Endothelial cell of umbilical vein (primary cell): ENCODE measurements around the gene KCNQ5. TPM values are rescaled to one million over a fixed set of nuclear protein-coding genes. Genes with fewer than 3 reads are reported as not detected.

Experiments used
- BruUV-seq: library from RNA; stranded (reverse); fragments of 400-500 nt; replicated peaks from 2 replicates; lab custom pipeline; 2021; lab: Mats Ljungman, UMichigan
- CTCF ChIA-PET: fragments of 300-600, 350-600 bp; sonication (Branson Sonifier 250); formaldehyde crosslinking; loops from one replicate; lab custom pipeline; 2021; ENCODE audit warnings: antibody characterized with exemption, inconsistent platforms; lab: Charles Lee
- POLR2A ChIA-PET: fragments of 300-600, 350-600 bp; sonication (Branson Sonifier 250); formaldehyde crosslinking; loops from one replicate; lab custom pipeline; 2021; ENCODE audit warnings: antibody characterized with exemption, inconsistent platforms; lab: Charles Lee
- DNase-seq: peaks from one replicate; pipeline ENCODE4 v3.0.0-alpha.2; 2011; ENCODE audit warnings: low read depth, low spot score
- FAIRE-seq: peaks from 2 replicates; lab custom pipeline; 2011; peaks lifted over from hg19 to GRCh38; lab: Jason Lieb, UNC
- H2AFZ ChIP-seq: 2 replicates; pipeline ENCODE4 v1.6.0; 2012; ENCODE audit warnings: low read depth, low read length, control low read depth, inconsistent platforms
- H3K27ac ChIP-seq: 2 replicates; pipeline ENCODE4 v1.5.1; 2011; ENCODE audit warnings: low read depth, mild to moderate bottlenecking, control low read depth, low read length, moderate library complexity; ENCODE audit not compliant: insufficient read depth
- H3K27me3 ChIP-seq, 2 experiments: 2 replicates each; pipeline versions ENCODE4 v1.6.0 to v1.6.1; 2011; ENCODE audit warnings: low read length in 2 of 2, mixed read lengths in 1 of 2; ENCODE audit not compliant: control insufficient read depth in 2 of 2, insufficient read depth in 2 of 2
- H3K36me3 ChIP-seq, 2 experiments: 2 replicates in 1 of 2; 3 replicates in 1 of 2; pipeline ENCODE4 v1.5.1; 2011; ENCODE audit warnings: low read length in 2 of 2, mild to moderate bottlenecking in 1 of 2, moderate library complexity in 1 of 2; ENCODE audit not compliant: control insufficient read depth in 2 of 2, insufficient read depth in 2 of 2; ENCODE audit errors: extremely low read depth in 1 of 2
- H3K4me1 ChIP-seq: 3 replicates; pipeline ENCODE4 v1.5.1; 2011; ENCODE audit warnings: mild to moderate bottlenecking, low read length; ENCODE audit not compliant: control insufficient read depth, insufficient read depth; ENCODE audit errors: extremely low read depth
- H3K4me2 ChIP-seq: 2 replicates; pipeline ENCODE4 v1.6.1; 2011; ENCODE audit warnings: low read length, control low read depth, mixed read lengths; ENCODE audit not compliant: insufficient read depth
- H3K4me3 ChIP-seq, 3 experiments: fragments of 200-600 bp in 1 of 3; sonication (generic), shearing (Covaris generic) in 1 of 3; replicated peaks in 1 of 3; 2 replicates each; pipeline ENCODE4 v1.5.1; 2011 to 2016; ENCODE audit warnings: control low read depth in 3 of 3, low read length in 3 of 3, mild to moderate bottlenecking in 2 of 3, inconsistent platforms in 1 of 3, low read depth in 1 of 3, moderate library complexity in 1 of 3; ENCODE audit not compliant: insufficient read depth in 1 of 3
- H3K79me2 ChIP-seq: 2 replicates; pipeline ENCODE4 v1.6.0; 2012; ENCODE audit warnings: low read length, inconsistent platforms; ENCODE audit not compliant: control insufficient read depth, insufficient read depth
- H3K9ac ChIP-seq: replicated peaks from 2 replicates; pipeline ENCODE3; 2011; ENCODE audit warnings: low read length, control low read depth; ENCODE audit not compliant: insufficient read depth; ENCODE audit errors: extremely low read depth
- H3K9me1 ChIP-seq: replicated peaks from 3 replicates; pipeline ENCODE4 v1.6.0; 2011; ENCODE audit warnings: mild to moderate bottlenecking, low read length; ENCODE audit not compliant: control insufficient read depth, insufficient read depth; ENCODE audit errors: extremely low read depth
- H3K9me3 ChIP-seq: replicated peaks from 2 replicates; pipeline ENCODE4 v1.5.1; 2012; ENCODE audit warnings: low read length, inconsistent platforms; ENCODE audit not compliant: control insufficient read depth, insufficient read depth
- H4K20me1 ChIP-seq: replicated peaks from 2 replicates; pipeline ENCODE3; 2011; ENCODE audit warnings: mild to moderate bottlenecking, low read length; ENCODE audit not compliant: control insufficient read depth, insufficient read depth; ENCODE audit errors: extremely low read depth
- CTCF ChIP-seq, 2 donors: IDR thresholded peaks; 1 replicate in 1 of 2; 2 replicates in 1 of 2; pipeline ENCODE4 v1.5.1; 2011; ENCODE audit warnings: low read length in 2 of 2, mild to moderate bottlenecking in 2 of 2, moderate library complexity in 2 of 2, control low read depth in 1 of 2, inconsistent platforms in 1 of 2, low read depth in 1 of 2; ENCODE audit not compliant: insufficient read depth in 1 of 2; ENCODE audit errors: extremely low read depth in 1 of 2
- EZH2 ChIP-seq: IDR thresholded peaks from 2 replicates; pipeline ENCODE4 v1.6.1; 2012; ENCODE audit warnings: borderline replicate concordance, low read depth, mild to moderate bottlenecking, moderate library complexity, low read length, inconsistent platforms; ENCODE audit not compliant: severe bottlenecking
- FOS ChIP-seq: IDR thresholded peaks from 2 replicates; pipeline ENCODE4 v1.6.1; 2011; ENCODE audit warnings: mild to moderate bottlenecking, low read length, moderate library complexity, borderline replicate concordance; ENCODE audit not compliant: insufficient read depth
- GATA2 ChIP-seq: IDR thresholded peaks from 2 replicates; pipeline ENCODE4 v1.7.0; 2011; ENCODE audit warnings: low read depth, mild to moderate bottlenecking, moderate library complexity, mixed read lengths, low read length; ENCODE audit not compliant: insufficient read length, insufficient read depth
- MAX ChIP-seq: IDR thresholded peaks from 2 replicates; pipeline ENCODE4 v1.6.1; 2011; ENCODE audit not compliant: insufficient read depth, insufficient read length
- MYC ChIP-seq: IDR thresholded peaks from one replicate; pipeline ENCODE4 v1.6.1; 2011; ENCODE audit warnings: mild to moderate bottlenecking, low read depth, low read length
- dilution Hi-C: fragments of 300-500 bp; cut with MboI; formaldehyde crosslinking; loops from one replicate; pipeline ENCODE4 v1.15.0; 2019; ENCODE audit warnings: low sequenced_read_pairs; ENCODE audit not compliant: extremely low pct_ligation_motif_present
- intact Hi-C: fragments of 100-400 bp; cut with micrococcal nuclease; formaldehyde crosslinking; loops from one replicate; pipeline ENCODE4 v1.10.0; 2022
- polyA plus RNA-seq, 4 experiments: library from polyadenylated mRNA; depleted of rRNA in 3 of 4; stranded (reverse) in 3 of 4; unstranded in 1 of 4; fragments of >200 nt; gene quantifications; 2 replicates each; pipeline versions ENCODE4 v1.2.1 to v1.2.3, GENCODE V29; 2011 to 2012; ENCODE audit warnings: missing spikeins in 1 of 4
- total RNA-seq: library from RNA; stranded (reverse); gene quantifications from 2 replicates; pipeline ENCODE4 v1.2.3, GENCODE V29; 2021

KCNQ5 gene
- total and polyA plus RNA-seq, 2 donors (not counting 3 experiments of a cell fraction or from before 2014, with no cell fraction given), result 0.22 TPM; not detected in 1

GRCh38 chr6:72959821-72960220 is 338.0 kb downstream of the KCNQ5 start:
- TF ChIP-seq MYC, result no peak
- no peak for TF ChIP-seq FOS
- no peak for TF ChIP-seq MAX
- no peak for TF ChIP-seq CTCF (IDR thresholded peaks at IDR 0.05; ENCODE audit: extremely low read depth in 1 of 2, insufficient read depth in 1 of 2, low read depth in 1 of 2, low read length in 2 of 2)

GRCh38 chr6:72963946-72964345 is 342.1 kb downstream of the KCNQ5 start:
- H3K4me2 ChIP-seq, result no peak overlapping the region
- DNase-seq (no peak), FAIRE-seq (no peak)
- TF ChIP-seq FOS (no peak), EZH2 (no peak), MAX (no peak), GATA2 (no peak)
- H3K36me3 ChIP-seq, result no peaks in the 10 kb centered on the region
- H3K27ac ChIP-seq, result no peak overlapping the region
- H3K9me3 ChIP-seq, result no peaks in the 10 kb centered on the region
- H3K27me3 ChIP-seq, result no peaks in the 10 kb centered on the region
- dilution Hi-C loops, result no loop called here
- no peak overlapping the region for H3K9ac ChIP-seq
- H3K4me3 ChIP-seq, result no peak overlapping the region
- ChIA-PET CTCF (no interaction called here), POLR2A (no interaction called here)
- H4K20me1 ChIP-seq, result no peaks in the 10 kb centered on the region
- BruUV-seq, result no TSS peak
- no peaks in the 10 kb centered on the region for H3K79me2 ChIP-seq
- H3K9me1 ChIP-seq, result no peaks in the 10 kb centered on the region
- intact Hi-C loops, result no loop called here
- peaks cover 16% of the 10 kb centered on the region for H3K4me1 ChIP-seq
- no peak overlapping the region for H2AFZ ChIP-seq

More at GRCh38 chr6:72959821-72960220, 338.0 kb downstream of the KCNQ5 start:
- H3K79me2 ChIP-seq, result no peaks in the 10 kb centered on the region
- CTCF ChIA-PET, result interaction anchor here (1.0 kb wide), 1 partner anchor 13 kb away, joined by 3 read pairs; no protein-coding TSS in a partner anchor
- H3K4me3 ChIP-seq, result no peak overlapping the region
- dilution Hi-C loops (no loop called here), intact Hi-C loops (no loop called here)
- no peaks in the 10 kb centered on the region for H3K9me1 ChIP-seq
- H3K36me3 ChIP-seq, result no peaks in the 10 kb centered on the region
- POLR2A ChIA-PET, result no interaction called here
- H4K20me1 ChIP-seq, result no peaks in the 10 kb centered on the region
- DNase-seq, result no peak
- no peak overlapping the region for H2AFZ ChIP-seq
- no peak overlapping the region for H3K9ac ChIP-seq
- no TSS peak for BruUV-seq
- no peak overlapping the region for H3K27ac ChIP-seq
- peaks cover 11% of the 10 kb centered on the region for H3K4me1 ChIP-seq
- no peak for FAIRE-seq
- H3K27me3 ChIP-seq, result no peaks in the 10 kb centered on the region
- no peak overlapping the region for H3K4me2 ChIP-seq
- no peaks in the 10 kb centered on the region for H3K9me3 ChIP-seq
